Activated T-cell treated with anti-CD3 and anti-CD28 coated beads for 24 hours (primary cell): ENCODE measurements around the gene XKR3.
"Not testable (repeated sequence)": the region's sequence is repeated elsewhere in the genome, so short reads cannot be mapped to it uniquely, and the experiment has no call there.

Source experiments
- DNase-seq: peaks from one replicate; pipeline ENCODE4 v3.0.0-alpha.2; 2020; ENCODE audit warnings: low read depth

Gene XKR3

GRCh38 chr22:16804882-16805281, 20.3 kb downstream of the XKR3 start:
- DNase-seq = no peak

DNA sequence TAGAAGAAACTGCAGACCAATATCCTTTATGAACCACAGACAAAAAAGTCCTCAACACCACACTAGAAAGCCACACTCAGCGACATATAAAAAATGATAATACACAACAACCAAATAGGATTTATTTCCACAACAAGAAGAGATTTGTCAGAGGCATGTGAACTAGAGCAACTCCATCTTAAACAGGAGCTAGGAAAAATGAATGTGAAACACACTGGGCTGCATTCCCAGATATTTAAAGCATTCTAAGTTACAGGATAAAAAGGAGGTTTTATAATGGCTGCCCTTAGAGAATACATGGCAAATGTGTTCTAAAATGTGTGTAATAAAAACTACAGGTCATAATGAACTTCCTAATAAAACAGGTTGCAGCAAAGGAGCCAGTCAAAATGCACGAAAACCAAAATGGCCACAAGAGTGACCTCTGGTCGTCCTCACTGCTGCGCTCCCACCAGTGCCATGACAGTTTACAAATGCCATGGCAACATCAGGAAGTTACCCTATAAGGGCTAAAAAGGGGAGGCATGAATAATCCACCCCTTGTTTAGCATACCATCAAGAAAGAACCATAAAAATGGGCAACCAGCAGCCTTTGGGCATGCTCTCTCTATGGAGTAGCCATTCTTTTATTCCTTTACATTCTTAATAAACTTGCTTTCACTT, 21.8 kb downstream of the XKR3 start:
- DNase-seq = no peak

DNA sequence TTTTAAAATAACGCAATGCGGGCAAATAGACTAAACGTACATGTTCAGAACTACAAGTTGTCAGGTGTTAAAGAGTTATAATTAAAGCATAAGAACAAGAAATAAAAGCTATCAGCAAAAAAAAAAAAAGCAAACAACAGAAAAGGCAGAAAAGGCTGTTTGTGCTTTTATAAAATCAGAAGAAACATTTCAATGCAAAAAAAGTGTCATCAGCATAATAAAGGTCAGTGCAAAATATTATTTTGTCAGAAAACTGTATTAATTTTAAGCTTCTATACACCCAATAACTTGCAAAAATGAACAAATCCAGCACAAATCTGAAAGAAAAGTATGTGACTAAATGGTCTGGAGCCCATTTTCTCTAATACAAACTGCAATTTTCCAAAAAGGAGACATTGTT, 23.6 kb downstream of the XKR3 start:
- DNase-seq = no peak

- no peak for DNase-seq
These were observed 24.1 kb downstream of the XKR3 start for GRCh38 chr22:16801088-16801487.

DNA sequence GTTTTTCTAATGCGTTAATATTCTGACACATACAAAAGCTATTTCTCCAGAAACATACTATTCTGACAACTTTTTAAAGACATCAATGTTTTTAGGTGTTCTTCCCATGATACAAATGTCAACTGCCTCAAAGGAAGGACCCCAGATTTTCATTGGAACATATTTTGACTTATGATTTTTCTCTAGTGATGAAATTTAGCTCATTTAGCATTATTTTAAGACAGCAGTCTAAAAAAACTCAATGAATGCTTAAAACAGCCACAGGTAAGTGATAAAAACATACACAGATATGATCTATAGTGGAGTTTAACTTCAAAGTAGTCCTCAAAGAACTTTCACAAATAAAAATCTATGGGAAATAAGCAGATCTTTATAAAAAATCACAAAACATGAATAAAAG, 24.9 kb downstream of the XKR3 start:
- no peak for DNase-seq

DNA sequence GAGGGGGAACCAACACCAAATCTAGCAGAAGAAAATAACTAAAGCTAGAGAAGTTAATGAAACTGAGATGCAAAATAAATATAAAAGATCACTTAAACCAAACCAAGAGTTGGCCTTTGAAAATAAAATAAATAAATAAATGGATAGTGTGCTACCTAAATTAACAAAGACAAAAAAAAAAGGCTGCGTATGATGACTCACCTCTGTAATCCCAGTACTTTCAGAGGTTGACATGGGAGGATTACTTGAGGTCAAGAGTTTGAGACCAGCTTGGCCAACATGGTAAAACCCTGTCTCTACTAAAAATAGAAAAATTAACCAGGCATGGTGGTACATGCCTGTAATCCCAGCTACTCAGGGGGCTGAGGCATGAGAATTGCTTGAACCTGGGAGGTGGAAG, 29.7 kb downstream of the XKR3 start:
- DNase-seq = not testable (repeated sequence)

DNA sequence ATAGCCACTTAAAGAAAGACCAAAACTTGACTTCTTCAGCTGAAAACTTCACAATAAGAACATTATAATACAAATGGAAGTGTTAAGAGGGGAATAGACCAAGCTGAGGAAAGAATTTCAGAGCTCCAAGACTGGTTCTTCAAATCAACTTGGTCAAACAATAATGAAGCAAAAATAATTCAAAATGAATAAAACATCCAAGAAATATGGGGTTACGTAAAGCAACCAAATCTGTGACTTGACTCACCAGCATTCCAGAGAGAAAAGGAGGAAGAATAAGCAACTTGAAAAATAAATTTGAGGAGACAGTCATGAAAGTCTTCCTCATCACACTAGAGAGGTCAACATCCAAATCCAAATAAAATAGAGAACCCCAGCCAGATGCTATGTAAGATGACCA, 31.4 kb downstream of the XKR3 start:
- no peak for DNase-seq

GRCh38 chr22:16789860-16790493, 35.2 kb downstream of the XKR3 start:
- no peak for DNase-seq

- no peak for DNase-seq
These were observed 41.3 kb downstream of the XKR3 start for GRCh38 chr22:16783930-16784354.

DNA sequence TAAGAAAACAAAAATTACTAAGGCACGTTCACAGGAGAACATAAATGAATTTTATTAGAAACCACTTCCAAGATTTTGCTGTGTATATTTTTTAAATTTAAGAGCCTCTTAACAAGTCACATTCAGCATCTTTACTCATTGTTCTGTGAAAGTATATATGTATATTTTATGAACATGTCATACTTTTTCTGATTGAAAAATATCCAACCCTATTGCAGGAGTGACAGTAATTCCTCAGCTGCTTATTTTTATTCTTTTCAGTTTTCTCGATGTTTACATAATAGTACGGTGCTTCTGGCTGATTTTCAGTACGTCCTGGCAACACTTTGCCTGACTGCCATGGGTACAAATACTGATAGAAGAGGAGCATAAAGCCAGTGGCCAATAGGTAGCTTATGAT, 41.8 kb downstream of the XKR3 start:
- DNase-seq = no peak

- DNase-seq = no peak
These were observed 43.4 kb downstream of the XKR3 start for GRCh38 chr22:16781764-16782329.

GRCh38 chr22:16781074-16781763, 44.0 kb downstream of the XKR3 start:
- DNase-seq = no peak

DNA sequence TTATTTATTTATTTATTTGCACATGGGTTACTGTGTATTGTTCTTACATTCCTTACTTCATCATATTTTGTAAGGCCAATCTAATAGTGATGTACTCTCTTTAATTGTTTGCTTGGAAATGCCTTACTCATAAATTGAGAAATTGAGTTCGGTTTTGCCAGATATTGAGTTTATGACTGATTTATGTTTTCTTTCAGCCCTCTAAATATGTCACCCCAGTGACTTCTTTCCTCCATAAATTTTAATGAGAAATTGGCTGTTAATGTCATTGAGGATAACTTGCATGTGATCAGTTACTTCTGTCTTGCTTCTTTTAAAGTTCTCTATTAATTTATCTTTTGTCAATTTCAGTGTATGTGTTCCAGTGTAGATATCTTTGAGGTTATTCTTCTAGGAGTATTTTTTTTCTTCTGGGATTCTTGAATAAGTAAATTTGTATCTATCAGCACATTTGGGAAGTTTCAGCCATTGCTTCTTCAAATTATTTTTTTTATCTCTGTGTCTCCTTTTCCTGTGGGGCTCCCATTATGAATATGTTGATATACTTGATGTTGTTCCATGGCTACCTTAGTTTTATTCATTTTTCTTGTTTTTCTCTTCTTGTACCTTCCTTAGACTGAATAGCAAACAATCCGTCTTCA, 47.8 kb downstream of the XKR3 start:
- no peak for DNase-seq

GRCh38 chr22:16776080-16776479, 49.1 kb downstream of the XKR3 start:
- DNase-seq = no peak

DNA sequence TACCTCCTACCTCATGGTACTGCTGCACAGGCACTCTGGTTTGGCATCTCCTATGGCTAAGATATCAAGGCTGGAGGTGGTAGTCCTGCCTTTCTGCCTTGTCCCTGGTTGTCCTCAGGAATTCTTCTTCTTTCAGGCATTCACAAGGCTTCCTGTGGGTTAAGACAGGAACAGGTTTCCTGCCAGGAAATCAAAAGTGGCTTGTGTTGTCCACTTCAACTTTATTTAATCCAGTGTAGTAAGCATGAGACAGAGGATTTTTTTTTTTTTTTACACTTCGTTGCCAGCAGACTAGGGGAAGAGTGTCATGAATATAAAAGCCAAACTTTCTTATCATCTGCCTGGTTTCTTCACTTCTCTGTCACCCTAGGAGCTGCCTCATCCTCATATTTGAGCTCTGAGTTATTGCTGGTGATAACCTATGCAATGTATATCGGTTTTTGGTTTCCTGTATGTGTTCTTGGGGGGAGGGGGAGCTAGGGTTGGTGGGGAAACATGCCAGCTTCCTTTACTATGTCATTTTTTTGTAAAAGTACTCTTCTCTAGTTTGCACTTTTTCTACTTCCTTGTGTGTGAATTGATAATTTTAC, 50.2 kb downstream of the XKR3 start:
- no peak for DNase-seq

DNA sequence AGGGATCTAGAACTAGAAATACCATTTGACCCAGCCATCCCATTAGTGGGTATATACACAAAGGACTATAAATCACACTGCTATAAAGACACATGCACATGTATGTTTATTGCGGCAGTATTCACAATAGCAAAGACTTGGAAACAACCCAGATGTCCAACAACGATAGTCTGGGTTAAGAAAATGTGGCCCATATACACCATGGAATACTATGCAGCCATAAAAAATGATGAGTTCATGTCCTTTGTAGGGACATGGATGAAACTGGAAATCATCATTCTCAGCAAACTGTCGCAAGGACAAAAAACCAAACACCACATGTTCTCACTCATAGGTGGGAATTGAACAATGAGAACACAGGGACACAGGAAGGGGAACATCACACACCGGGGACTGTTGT, 53.6 kb downstream of the XKR3 start:
- not testable (repeated sequence) for DNase-seq

DNA sequence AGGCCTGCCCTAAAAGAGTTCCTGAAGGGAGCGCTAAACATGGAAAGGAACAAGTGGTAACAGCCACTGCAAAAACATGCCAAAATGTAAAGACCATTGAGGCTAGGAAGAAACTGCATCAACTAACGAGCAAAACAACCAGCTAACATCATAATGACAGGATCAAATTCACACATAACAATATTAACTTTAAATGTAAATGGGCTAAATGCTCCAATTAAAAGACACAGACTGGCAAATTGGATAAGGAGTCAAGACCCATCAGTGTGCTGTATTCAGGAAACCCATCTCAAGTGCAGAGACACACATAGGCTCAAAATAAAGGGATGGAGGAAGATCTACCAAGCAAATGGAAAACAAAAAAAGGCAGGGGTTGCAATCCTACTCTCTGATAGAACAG, 57.3 kb downstream of the XKR3 start:
- DNase-seq = not testable (repeated sequence)

DNA sequence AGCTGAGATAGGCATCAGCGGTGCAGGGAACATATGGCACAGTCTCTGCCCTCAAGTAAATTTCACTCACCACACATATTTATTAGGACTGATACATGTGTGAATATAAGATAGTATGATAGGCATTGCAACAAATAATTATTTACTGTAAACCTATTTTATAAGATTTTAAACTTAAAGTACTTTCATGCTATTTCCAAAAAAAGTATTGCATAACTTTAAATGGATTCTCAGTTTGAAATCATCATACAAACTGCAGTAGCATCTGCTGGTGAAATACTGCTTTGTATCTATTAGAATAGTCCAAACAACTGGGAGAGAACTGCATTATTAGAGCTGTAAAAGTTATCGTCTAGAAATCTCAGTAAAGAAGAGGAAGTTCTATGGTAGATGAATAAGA, 63.0 kb downstream of the XKR3 start:
- DNase-seq = not testable (repeated sequence)

- DNase-seq = not testable (repeated sequence)
These were observed 64.8 kb downstream of the XKR3 start for GRCh38 chr22:16760416-16760815.

DNA sequence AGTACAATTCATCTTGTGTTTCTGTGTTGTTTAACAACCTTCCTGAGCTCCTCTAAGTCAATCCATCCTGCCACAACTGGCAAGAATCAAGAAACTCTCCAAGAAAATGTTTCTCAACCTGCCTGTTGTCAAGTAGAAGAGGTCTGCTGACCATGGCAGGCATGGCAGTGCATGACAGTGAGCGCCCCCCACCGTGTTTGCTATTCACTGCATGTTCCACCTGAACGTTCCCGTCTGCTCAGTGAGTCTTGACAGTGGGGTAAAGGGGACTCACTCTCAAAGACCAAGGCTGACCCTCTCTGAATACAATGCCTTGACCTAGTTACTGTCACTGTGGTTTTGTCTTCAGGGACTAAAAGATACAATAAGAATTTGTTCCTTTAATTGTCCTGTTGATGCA, 75.9 kb downstream of the XKR3 start:
- DNase-seq = not testable (repeated sequence)

GRCh38 chr22:16748160-16748929, 76.9 kb downstream of the XKR3 start:
- DNase-seq = not testable (repeated sequence)
